MM.1S (cell line): Measurements from ENCODE around the gene UNC5C.

ENCODE experiments used
- DNase-seq: peaks from one replicate; pipeline ENCODE4 v3.0.0-alpha.2; 2015
- H2AFZ ChIP-seq: fragments of 300-600 bp; sonication (generic); 2 replicates; pipeline ENCODE4 v1.6.0; 2016; ENCODE audit warnings: antibody characterized with exemption, low read length
- H3F3A ChIP-seq: fragments of 300-600 bp; sonication (generic); 2 replicates; pipeline ENCODE4 v1.6.1; 2016; ENCODE audit warnings: mild to moderate bottlenecking, antibody characterized with exemption, low read length, moderate library complexity, mixed read lengths; ENCODE audit not compliant: insufficient read depth
- H3K27ac ChIP-seq: fragments of 300-600 bp; sonication (generic); 2 replicates; pipeline ENCODE4 v1.5.1; 2016; ENCODE audit warnings: mild to moderate bottlenecking, low read length
- H3K27me3 ChIP-seq: fragments of 300-600 bp; sonication (generic); replicated peaks from 2 replicates; pipeline ENCODE4 v1.6.0; 2016; ENCODE audit warnings: low read length; ENCODE audit not compliant: insufficient read depth
- H3K36me3 ChIP-seq: fragments of 300-600 bp; sonication (generic); replicated peaks from 2 replicates; pipeline ENCODE4 v1.6.1; 2016; ENCODE audit warnings: mild to moderate bottlenecking, low read length, mixed read lengths; ENCODE audit not compliant: insufficient read depth
- H3K4me1 ChIP-seq: fragments of 300-600 bp; sonication (generic); 2 replicates; pipeline ENCODE4 v1.6.1; 2016; ENCODE audit warnings: low read length, mixed read lengths
- H3K4me2 ChIP-seq: fragments of 300-600 bp; sonication (generic); 2 replicates; pipeline ENCODE4 v1.6.0; 2016; ENCODE audit warnings: low read depth, low read length
- H3K4me3 ChIP-seq: fragments of 300-600 bp; sonication (generic); 2 replicates; pipeline ENCODE4 v1.5.1; 2016; ENCODE audit warnings: low read length, mixed read lengths
- H3K79me2 ChIP-seq: fragments of 300-600 bp; sonication (generic); 2 replicates; pipeline ENCODE4 v1.6.1; 2016; ENCODE audit warnings: mixed run types, low read length, mixed read lengths
- H3K9ac ChIP-seq: fragments of 300-600 bp; sonication (generic); 2 replicates; pipeline ENCODE4 v1.6.1; 2016; ENCODE audit warnings: low read length, mixed read lengths
- H3K9me2 ChIP-seq: fragments of 300-600 bp; sonication (generic); replicated peaks from 2 replicates; pipeline ENCODE4 v1.6.1; 2016; ENCODE audit warnings: mild to moderate bottlenecking, low read length, mixed read lengths; ENCODE audit not compliant: insufficient read depth
- H3K9me3 ChIP-seq: fragments of 300-600 bp; sonication (generic); replicated peaks from 2 replicates; pipeline ENCODE4 v1.6.1; 2016; ENCODE audit warnings: mild to moderate bottlenecking, low read length, mixed read lengths; ENCODE audit not compliant: insufficient read depth
- H4K20me1 ChIP-seq: fragments of 300-600 bp; sonication (generic); 2 replicates; pipeline ENCODE4 v1.6.1; 2016; ENCODE audit warnings: mild to moderate bottlenecking, low read length, moderate library complexity, mixed read lengths; ENCODE audit not compliant: insufficient read depth
- CTCF ChIP-seq: fragments of 300-600 bp; sonication (generic); IDR thresholded peaks from 2 replicates; pipeline ENCODE4 v1.5.1; 2016; ENCODE audit warnings: antibody characterized with exemption, low read length, mixed read lengths
- EZH2 ChIP-seq: fragments of 300-600 bp; sonication (generic); optimal IDR thresholded peaks from 2 replicates; pipeline ENCODE3; 2017; ENCODE audit warnings: low read depth, mild to moderate bottlenecking, antibody characterized with exemption, low read length, mixed read lengths
- EZH2phosphoT487 ChIP-seq: fragments of 300-600 bp; sonication (generic); IDR thresholded peaks from 2 replicates; pipeline ENCODE4 v1.6.1; 2018; ENCODE audit warnings: antibody characterized with exemption, low read length

UNC5C gene

GRCh38 chr4:95548738-95549245, at the start of gene UNC5C:
UNC5C (minus strand) TSS chr4:95548973.
- Histone ChIP-seq H3K9me2 (no peaks in the 10 kb centered on the region), H4K20me1 (no peaks in the 10 kb centered on the region), H3K9ac (no peak within 1 kb of the TSS), H3K4me2 (no peak within 1 kb of the TSS), H3F3A (no peaks in the 10 kb centered on the region), H3K4me1 (no peaks in the 10 kb centered on the region), H3K27me3 (no peaks in the 10 kb centered on the region), H3K36me3 (no peaks in the 10 kb centered on the region), H3K79me2 (no peaks in the 10 kb centered on the region), H3K4me3 (no peak within 1 kb of the TSS), H3K27ac (no peak within 1 kb of the TSS), H3K9me3 (no peaks in the 10 kb centered on the region), H2AFZ (no peak within 1 kb of the TSS)
- no peak for TF ChIP-seq CTCF
- TF ChIP-seq EZH2phosphoT487, result no peak
- TF ChIP-seq EZH2, result no peak
- DNase-seq, result no peak

DNA sequence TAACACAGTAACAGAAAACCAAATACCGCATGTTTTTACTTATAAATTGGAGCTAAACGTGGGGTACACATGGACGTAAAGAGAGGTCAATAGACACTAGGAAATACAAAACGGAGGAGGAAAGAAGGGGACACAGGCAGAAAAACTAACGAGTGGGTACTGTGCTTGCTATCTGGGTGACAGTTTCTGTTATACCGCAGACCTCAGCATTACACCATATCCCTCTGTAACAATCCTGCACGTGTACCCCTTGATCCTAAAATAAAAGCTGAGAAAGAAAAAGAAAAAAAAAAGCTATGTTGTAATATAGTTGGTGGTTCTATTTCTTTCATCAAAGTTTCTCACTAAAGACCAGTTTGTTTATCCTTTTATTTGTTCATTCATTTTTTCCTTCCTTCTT, 47.9 kb upstream of the UNC5C start:
- no peak for DNase-seq
- Histone ChIP-seq H3K9ac (no peak overlapping the region), H3K4me2 (no peak overlapping the region), H3K27me3 (no peaks in the 10 kb centered on the region), H3K79me2 (no peaks in the 10 kb centered on the region), H4K20me1 (no peaks in the 10 kb centered on the region), H3K27ac (no peak overlapping the region), H2AFZ (no peak overlapping the region), H3K36me3 (no peaks in the 10 kb centered on the region), H3K4me3 (no peak overlapping the region), H3K9me2 (no peaks in the 10 kb centered on the region), H3K9me3 (no peaks in the 10 kb centered on the region), H3K4me1 (no peaks in the 10 kb centered on the region), H3F3A (no peaks in the 10 kb centered on the region)
- TF ChIP-seq CTCF (no peak), EZH2 (no peak), EZH2phosphoT487 (no peak)

DNA sequence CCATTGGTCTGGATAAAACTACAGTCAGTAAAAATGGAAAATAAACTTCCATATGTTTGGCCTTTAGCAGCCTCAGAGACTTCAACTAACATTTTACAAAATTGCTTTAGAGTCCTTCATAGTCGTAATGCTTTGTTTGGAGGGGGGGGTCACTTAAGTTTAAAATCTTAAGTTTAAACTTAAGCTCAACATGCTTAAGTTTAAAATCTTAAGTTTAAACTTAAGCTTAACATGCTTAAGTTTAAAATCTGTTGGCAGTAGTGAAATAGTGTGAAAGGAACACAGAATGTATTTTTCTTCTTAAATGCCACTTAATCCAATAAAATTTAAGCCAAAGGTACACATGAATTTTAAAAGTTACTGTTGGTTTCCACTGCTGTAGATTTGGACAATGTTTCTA, 45.9 kb upstream of the UNC5C start:
- no peak overlapping the region for H3K27ac ChIP-seq
- TF ChIP-seq CTCF (no peak), EZH2 (no peak), EZH2phosphoT487 (no peak)
- no peak overlapping the region for H3K4me3 ChIP-seq
- H2AFZ ChIP-seq, result no peak overlapping the region
- H3K9ac ChIP-seq, result no peak overlapping the region
- no peaks in the 10 kb centered on the region for H3K36me3 ChIP-seq
- H3K4me2 ChIP-seq, result no peak overlapping the region
- DNase-seq, result no peak
- no peaks in the 10 kb centered on the region for H4K20me1 ChIP-seq
- H3F3A ChIP-seq, result no peaks in the 10 kb centered on the region
- H3K9me2 ChIP-seq, result no peaks in the 10 kb centered on the region
- no peaks in the 10 kb centered on the region for H3K9me3 ChIP-seq
- H3K79me2 ChIP-seq, result no peaks in the 10 kb centered on the region
- no peaks in the 10 kb centered on the region for H3K4me1 ChIP-seq
- no peaks in the 10 kb centered on the region for H3K27me3 ChIP-seq
